ENCODE data around the gene ZNF80.

The ZNF80 gene

DNA sequence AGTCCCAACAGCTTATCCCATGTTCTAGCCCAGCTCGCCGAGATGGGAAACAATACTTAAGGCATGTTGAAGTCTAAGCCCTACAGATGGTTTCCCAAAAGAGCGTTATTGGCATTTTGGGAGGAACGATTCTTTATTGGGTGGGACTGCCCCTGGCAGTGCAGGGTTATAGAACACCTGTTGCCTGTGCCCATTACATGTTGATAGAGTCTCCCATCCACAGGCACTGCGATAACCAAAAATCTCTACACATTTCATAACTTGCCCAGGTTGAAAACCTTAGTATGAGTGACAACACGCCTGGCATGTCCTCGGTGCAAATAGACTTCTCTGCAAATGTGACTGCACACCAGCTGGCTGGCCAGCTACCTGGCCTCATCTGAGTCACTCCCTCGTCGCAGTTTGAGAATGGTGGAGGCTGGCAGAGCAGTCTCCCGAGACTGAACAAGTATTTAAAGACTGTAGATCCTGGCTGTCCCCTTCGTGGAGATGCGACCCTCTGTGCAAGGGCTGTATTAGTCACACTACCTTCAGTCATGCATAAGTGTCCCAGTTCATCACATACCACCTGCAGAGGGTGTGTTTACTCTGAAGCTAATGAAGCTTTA, 18.7 kb downstream of the ZNF80 start:
- DNase-seq (ENCODE audit: low spot score) = no peak

DNA sequence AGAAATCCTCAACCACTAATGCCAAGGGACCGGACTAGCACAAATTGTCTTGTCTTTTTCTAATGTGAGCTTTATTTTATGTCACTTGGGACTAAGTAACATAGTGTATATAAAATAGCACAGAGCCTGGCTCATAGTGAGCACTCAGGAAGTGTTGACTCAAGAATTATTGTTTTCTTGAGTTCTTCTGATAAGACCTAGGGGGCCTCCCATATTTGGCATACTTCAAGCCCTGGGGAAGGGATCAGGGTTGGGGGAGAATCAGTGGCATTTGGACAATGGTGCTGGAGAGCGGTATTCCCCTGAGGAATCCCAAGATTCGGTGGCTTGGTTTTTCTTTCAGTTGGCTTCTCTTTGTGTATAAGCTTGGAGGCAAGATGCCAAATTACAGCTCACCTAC, 19.4 kb downstream of the ZNF80 start:
- no peak for DNase-seq (ENCODE audit: low spot score)

DNA sequence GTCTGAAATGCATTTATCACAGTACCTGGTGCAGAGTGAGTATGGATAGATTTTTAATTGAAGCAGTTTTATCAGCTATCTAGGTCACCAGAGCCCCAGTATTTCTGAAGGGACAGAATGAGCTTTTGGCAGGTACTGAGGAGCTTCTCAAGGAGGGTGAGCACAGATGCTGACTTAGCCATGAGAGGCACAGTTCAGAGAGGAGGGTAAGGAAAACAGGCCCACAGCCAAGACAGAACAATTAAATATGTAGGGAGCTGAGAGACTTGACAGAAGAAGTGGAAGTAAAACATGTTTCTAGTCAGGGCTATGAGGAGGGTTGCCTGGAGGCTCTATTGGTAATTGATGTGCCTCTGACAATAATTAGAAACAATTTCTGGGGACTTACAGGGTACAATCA, 20.1 kb downstream of the ZNF80 start:
- no peak for DNase-seq (ENCODE audit: low spot score)

DNA sequence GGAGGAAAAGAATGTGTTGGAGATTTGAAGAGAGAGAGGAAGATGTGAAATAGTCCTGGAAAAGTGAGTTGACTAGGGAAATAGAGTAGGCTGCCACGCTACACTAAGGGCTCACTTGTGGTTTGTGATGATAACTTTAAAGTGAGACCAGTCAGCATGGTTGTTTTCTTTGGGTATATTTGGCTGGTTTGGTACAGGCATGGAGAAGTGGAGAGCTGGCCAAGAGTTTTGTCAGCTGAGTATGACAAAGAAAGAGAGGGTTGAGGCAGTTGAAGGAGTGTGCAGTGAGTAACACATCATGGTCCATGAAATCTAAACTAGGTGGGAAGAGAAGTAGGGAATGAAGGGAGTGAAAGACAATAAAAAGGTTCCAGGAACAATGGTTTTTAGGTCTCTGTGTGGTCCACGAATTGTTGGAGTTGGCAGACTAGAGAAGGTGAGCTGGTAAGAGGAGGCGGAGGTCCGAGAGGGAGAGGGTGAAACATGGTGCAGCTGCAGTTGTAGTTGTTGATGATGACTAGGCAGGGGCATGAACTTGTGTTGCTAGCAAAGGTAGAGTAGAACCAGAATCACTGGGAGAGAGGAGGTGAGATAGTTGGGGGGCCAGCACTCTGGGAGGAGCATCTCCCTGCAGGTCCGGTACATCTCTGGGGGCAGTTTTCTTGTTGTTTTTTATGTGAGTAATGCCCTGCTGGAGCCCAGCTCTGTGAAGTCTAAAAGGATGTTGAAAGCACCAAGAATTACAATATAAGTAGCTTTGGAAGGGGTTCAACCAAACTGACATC, 21.0 kb downstream of the ZNF80 start:
- DNase-seq (ENCODE audit: low spot score) = peak; percentile 15

DNA sequence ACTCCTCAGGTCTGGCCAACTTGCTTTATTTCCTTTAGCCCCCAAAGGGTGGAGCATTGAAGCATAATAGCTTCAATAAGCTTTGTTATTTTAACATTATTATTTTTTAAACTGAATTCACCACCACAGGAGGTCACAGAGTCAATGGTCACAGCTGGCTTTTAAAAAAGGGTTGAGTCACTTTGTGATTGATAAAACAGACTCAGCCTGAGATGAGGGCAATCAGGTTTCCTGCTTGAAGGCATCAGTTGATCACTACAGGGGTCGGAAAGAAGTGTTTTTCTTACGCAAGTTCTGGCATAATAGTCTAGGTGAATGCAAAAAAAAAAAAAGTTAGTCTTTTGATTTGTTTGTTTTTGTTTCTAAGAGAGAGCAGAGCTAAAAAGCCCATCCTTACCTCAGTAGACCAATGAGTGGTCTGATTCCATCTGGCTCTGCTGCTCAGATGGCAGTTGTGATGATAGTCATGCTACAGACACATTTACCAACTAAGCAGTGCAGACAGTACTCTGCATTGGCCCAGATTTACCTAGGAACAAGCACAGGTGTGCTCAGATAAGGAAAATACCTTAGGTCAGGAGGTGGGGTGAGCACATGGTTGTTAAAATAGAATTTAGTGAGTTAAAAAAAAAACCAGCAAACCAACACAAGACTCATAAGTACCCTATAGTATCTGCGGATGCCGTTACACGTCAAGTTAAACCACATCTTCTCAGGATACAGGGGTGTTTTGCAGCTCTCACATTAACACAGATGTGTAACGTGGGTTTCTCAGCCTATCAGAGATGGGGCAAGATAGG, 22.6 kb downstream of the ZNF80 start:
- DNase-seq (ENCODE audit: low spot score) = peak; percentile 12

DNA sequence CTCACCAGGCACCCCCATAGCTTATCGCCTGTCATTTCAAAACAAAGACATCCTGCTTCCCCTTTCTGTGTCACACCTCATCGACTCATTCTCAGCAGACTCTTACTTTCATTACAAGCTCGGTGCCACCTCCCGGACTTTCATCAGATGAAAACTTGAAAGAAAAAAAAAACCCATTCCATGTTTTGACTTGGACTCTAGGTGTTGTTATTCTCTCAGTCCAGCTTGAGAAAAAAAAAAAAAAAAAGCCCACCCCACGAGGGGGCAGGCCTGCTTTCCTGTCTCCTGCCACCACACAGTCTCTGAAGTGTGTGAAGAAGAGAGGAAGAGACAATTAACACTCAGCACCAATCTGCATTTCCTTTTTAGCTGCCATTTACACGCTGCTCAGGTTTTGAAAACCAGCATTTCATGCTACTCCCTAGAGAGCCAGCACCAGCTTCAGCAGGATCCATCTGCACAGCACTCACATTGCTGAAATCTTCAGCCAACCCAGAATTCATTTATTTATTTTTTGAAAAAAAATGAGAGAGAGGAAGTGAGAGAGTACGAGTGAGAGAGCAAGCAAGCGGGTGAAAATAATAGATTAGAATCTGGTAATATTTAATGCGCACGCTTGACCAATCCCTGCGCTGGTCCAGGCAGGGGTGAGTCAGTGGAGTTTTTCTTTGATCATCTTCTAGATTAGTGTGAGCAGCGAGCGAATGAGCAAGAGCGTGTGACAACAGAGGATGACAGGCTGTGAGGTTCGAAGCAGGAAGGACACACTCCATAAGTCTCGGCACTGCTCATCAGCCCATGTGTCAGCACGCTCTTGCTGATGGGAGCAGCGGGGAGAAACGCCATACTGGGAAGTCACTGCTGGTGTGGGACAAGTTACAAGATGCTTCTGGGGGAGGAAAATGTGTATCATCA, 23.5 kb downstream of the ZNF80 start:
- DNase-seq (ENCODE audit: low spot score) = peak; percentile 56

DNA sequence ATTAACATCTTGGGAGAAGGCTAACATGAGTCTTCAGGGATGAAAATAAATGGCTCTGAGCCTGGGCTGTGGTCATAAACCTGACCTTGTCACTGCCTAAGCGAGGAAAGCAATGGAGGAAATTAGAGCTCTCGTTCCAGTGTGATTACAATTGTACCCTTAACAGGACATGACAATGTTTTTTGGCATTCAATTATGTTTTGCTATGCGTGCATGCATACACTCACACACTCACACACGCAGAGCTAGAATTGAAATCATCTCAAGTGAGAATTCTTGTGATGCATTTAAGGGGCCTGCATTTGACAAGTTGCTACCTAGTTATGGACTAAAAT, 24.1 kb downstream of the ZNF80 start:
- DNase-seq (ENCODE audit: low spot score) = no peak

DNA sequence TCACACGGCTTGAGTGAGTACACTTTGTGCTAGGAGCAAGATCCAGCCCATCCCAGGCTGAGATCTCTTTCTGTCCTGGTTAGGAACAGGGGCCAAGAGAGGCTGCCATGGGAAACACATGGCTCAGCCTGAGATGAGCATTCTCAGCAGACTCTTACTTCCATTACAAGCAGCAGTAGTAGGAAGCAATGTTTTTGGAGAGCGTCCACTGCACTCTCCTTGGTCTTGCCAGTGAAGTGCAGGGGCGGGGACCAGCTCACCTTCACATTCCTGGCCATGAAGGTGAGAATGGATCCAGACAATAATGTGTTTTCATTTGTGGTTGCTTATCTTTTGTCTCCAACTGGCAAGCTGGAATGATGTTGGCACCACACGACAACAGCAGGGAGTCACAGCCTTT, 24.7 kb downstream of the ZNF80 start:
- no peak for DNase-seq (ENCODE audit: low spot score)

DNA sequence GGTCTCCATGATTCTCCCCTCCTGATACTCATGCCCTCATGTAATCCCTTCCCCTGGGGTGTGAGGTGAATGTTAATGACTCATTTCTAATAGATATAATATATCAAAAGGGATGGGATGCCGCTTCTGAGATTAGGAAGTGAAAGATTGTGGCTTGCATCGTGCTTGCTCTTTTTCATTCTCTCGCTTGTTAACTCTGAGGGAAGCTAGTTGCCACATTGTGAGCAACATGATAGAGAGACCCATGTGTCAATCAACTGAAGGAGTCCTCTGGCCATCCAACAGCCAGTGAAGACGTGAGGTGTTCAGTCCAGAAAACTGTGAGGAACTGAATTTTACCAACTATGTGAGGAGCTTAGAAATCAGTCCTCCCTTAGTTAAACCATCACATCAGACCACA, 29.6 kb downstream of the ZNF80 start:
- DNase-seq (ENCODE audit: low spot score) = no peak

DNA sequence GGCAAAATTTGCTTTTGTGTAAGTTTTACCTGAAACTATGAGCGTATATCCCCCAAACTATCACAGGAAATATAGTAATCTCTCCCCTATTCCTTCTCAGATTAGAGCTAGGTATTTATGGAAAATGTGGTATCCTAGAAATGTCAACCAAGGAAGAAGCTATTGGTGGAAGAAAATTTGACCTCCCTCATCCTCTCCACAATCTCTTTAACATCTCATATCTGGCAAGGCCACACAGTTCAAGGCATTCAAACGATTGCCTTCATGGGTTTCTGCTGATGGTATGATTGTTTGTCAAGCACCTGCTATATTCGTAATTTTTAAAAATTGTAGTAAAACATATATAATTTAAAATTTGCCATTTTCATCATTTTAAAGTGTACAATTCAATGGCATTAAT, 31.0 kb downstream of the ZNF80 start:
- no peak for DNase-seq (ENCODE audit: low spot score)

DNA sequence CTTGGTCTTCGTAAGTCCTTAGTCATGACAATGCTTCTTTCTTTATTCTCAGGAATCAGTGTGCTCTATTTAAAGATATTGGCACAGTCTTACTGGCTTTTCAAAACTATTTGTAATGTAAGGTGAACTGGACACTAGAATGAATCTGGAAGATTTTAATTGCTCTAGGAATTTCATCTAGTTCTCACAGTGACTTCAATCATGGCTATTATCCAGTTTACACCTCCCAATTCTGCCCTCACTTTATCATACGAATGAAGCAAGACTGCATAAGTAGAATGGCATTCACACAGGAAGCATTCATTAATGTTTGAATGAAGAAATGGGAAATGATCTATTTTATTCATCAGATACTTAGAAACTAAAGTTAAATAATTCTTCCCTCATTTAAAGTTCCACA, 31.8 kb downstream of the ZNF80 start:
- no peak for DNase-seq (ENCODE audit: low spot score)

DNA sequence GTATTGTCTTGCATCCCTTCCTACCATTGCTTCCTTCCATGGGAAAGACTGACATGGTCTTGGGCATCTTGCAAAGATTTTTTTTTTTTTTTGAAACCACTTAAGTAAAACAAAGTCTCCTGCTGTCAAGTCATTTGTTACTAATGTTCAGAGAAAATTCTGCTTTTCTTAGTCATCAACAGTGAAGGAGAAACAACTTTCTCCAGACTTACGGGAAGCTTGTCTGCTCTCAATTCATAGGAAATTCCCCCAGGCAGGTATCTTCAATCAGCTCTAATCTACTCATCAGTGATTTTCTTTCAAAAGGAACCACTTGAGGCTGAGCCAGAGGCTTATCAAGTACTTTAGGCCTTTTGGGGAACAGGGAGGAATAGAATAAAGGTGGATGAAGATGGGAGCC, 42.6 kb downstream of the ZNF80 start:
- DNase-seq (ENCODE audit: low spot score) = no peak

DNA sequence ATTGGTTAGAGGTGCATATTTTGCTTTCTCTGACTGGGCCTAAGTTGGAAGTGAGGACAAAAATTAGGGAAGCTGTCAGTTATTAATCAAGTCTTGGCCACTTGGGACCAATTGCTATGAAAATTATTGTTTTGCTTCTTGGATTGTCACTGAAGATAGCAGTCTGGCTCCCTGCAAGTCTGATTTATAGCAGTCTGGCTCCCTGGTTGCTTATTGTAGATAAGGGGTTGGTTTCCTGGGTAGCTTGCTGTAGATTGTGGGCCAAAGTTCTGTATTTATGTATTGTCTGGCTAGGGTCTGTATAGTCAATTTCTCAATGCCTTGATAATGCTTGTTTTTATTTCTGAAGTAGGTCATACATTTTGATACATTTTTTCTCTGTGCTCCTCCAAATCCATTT, 45.2 kb downstream of the ZNF80 start:
- no peak for DNase-seq (ENCODE audit: low spot score)

DNA sequence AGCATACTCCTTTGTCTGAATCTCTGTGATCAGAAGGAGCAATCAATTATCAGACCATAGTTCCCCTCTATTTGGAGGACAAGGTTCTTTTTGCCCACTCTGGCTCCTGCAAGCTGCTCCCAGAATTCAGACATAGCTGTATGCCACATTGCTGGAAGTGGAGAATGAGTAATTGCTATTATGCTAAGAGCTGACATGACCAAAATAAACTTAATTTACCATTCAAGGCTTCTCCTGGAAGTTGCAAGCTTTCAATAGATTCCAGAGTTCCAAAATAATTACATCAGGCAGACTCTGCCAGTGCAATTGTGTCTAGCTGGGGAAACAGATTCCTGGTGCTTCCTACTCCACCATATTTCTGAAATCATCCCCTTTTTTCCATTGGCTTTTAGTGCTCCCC, 50.9 kb downstream of the ZNF80 start:
- no peak for DNase-seq (ENCODE audit: low spot score)
